HG03432 (cell line): ENCODE measurements around the gene PCP2.
A peak's percentile ranks its signal among the peaks of the same experiment; 100 is the strongest.

Experiments
- ATAC-seq: cut with Tn5 transposase; IDR thresholded peaks from one replicate; pipeline ENCODE4 v1.9.1; 2021; ENCODE audit warnings: mild to moderate bottlenecking, moderate library complexity; ENCODE audit not compliant: unreplicated experiment

PCP2 gene

GRCh38 chr19:7640803-7641202 is 7.3 kb upstream of the PCP2 start:
- ATAC-seq: no peak

- no peak for ATAC-seq
Measured at GRCh38 chr19:7639863-7640348, 6.4 kb upstream of the PCP2 start.

- ATAC-seq: no peak
Measured at GRCh38 chr19:7638802-7639465, 5.4 kb upstream of the PCP2 start.

GRCh38 chr19:7637374-7638256 is 4.1 kb upstream of the PCP2 start:
- ATAC-seq: peak; percentile 16

GRCh38 chr19:7636691-7637373 is 3.3 kb upstream of the PCP2 start, which contains the start of gene STXBP2:
TSS of gene STXBP2 (plus strand) at chr19:7637110. CDS start at chr19:7637150, 40 bp downstream.
- peak; percentile 76 for ATAC-seq

GRCh38 chr19:7636317-7636690 is 2.8 kb upstream of the PCP2 start:
- ATAC-seq: no peak

- no peak for ATAC-seq
Measured at GRCh38 chr19:7635670-7636069, 2.2 kb upstream of the PCP2 start.

GRCh38 chr19:7632340-7633203 is 947 bp downstream of the PCP2 start:
- ATAC-seq: no peak

GRCh38 chr19:7631577-7631976 is 1.9 kb downstream of the PCP2 start:
- no peak for ATAC-seq

- peak; percentile 79 for ATAC-seq
Measured at GRCh38 chr19:7629347-7630054, 4.0 kb downstream of the PCP2 start, which contains the start of the genes PET100 and XAB2. TSS of gene PET100 (plus strand) at chr19:7629793. CDS start at chr19:7629834, 41 bp downstream. TSS of gene XAB2 (minus strand) at chr19:7629545. CDS start at chr19:7629527, 18 bp downstream.

- ATAC-seq: no peak
Measured at GRCh38 chr19:7628589-7629311, 4.8 kb downstream of the PCP2 start.

- ATAC-seq: no peak
Measured at GRCh38 chr19:7627166-7627565, 6.4 kb downstream of the PCP2 start.

GRCh38 chr19:7625763-7626372 is 7.7 kb downstream of the PCP2 start:
- no peak for ATAC-seq

- no peak for ATAC-seq
Measured at GRCh38 chr19:7624810-7625209, 8.7 kb downstream of the PCP2 start.

GRCh38 chr19:7623725-7624603 is 9.6 kb downstream of the PCP2 start:
- no peak for ATAC-seq

GRCh38 chr19:7622933-7623685 is 10.4 kb downstream of the PCP2 start:
- no peak for ATAC-seq
